Progenitor cell of endocrine pancreas (in vitro differentiated cells): ENCODE data around the gene IFI6. TPM values are rescaled to one million over a fixed set of nuclear protein-coding genes. Genes with fewer than 3 reads are reported as not detected.

Experiments
- DNase-seq: peaks from one replicate; pipeline ENCODE4 v3.0.0; 2021; ENCODE audit warnings: low spot score; ENCODE audit not compliant: unreplicated experiment
- H3K27ac Mint-ChIP-seq: 2 replicates; pipeline ENCODE4 v1.8.0; 2021; ENCODE audit warnings: mild to moderate bottlenecking, moderate library complexity, mixed read lengths
- H3K27me3 Mint-ChIP-seq: 2 replicates; pipeline ENCODE4 v1.8.0; 2021; ENCODE audit warnings: mixed read lengths
- H3K36me3 Mint-ChIP-seq: 2 replicates; pipeline ENCODE4 v1.8.0; 2022; ENCODE audit warnings: mixed read lengths; ENCODE audit not compliant: insufficient read depth
- H3K4me1 Mint-ChIP-seq: 2 replicates; pipeline ENCODE4 v1.8.0; 2021; ENCODE audit warnings: low read depth, mixed read lengths
- H3K4me3 Mint-ChIP-seq: 2 replicates; pipeline ENCODE4 v1.8.0; 2021; ENCODE audit warnings: low read depth, mild to moderate bottlenecking, moderate library complexity, mixed read lengths
- H3K9me3 Mint-ChIP-seq: 2 replicates; pipeline ENCODE4 v1.8.0; 2021; ENCODE audit warnings: low read depth, mixed read lengths
- total RNA-seq: library from RNA; stranded (reverse); gene quantifications from 2 replicates; pipeline ENCODE4 v1.2.1, GENCODE V29; 2021
- TF ChIP-seq, protein P1 (sequence below): fragments of 200-600 bp; sonication (generic); IDR thresholded peaks from one replicate; pipeline ENCODE4 v1.5.0; 2021; ENCODE audit warnings: antibody characterized with exemption, mild to moderate bottlenecking; ENCODE audit not compliant: unreplicated experiment

IFI6 gene
- total RNA-seq, 1 donor from 2014 or later = 4.4 TPM

DNA sequence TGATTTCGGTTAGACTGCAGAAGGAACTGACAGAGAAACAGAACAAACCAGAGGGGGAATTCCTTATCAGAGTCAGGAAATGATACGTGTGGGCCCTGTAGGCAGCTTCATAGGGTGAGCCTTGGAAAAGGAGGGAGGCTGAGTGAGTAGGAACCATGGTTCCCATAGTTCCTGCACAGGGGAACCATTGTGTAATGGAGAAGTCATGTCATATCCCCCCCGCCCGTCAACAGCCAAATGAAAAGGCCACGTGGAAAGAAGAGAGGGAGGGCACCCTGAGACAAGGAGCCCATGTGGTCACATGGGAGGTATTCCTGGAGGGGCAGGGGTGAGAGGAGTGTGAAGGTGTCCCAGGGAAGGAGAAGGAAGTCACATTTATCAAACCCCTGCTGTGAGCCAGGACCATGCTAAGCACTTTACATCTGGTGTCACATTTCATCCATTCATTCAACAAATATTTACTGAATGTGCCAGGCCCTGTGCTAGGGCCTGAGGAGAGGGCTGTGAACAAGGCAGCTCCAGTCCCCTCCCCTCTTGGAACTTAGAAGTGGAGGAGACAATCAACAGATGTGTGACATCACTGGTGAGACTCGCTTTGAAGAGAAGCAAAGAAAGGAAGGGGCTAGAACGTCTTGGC lies 21.3 kb downstream of the IFI6 start:
- no peaks in the 10 kb centered on the region for H3K9me3 Mint-ChIP-seq
- TF ChIP-seq, protein P1, sequence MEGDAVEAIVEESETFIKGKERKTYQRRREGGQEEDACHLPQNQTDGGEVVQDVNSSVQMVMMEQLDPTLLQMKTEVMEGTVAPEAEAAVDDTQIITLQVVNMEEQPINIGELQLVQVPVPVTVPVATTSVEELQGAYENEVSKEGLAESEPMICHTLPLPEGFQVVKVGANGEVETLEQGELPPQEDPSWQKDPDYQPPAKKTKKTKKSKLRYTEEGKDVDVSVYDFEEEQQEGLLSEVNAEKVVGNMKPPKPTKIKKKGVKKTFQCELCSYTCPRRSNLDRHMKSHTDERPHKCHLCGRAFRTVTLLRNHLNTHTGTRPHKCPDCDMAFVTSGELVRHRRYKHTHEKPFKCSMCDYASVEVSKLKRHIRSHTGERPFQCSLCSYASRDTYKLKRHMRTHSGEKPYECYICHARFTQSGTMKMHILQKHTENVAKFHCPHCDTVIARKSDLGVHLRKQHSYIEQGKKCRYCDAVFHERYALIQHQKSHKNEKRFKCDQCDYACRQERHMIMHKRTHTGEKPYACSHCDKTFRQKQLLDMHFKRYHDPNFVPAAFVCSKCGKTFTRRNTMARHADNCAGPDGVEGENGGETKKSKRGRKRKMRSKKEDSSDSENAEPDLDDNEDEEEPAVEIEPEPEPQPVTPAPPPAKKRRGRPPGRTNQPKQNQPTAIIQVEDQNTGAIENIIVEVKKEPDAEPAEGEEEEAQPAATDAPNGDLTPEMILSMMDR = no peak
- peak overlapping the region; percentile 23 for H3K27ac Mint-ChIP-seq
- H3K4me3 Mint-ChIP-seq = no peak overlapping the region
- H3K36me3 Mint-ChIP-seq = no peaks in the 10 kb centered on the region
- peaks cover 6% of the 10 kb centered on the region for H3K27me3 Mint-ChIP-seq
- H3K4me1 Mint-ChIP-seq = peaks cover 23% of the 10 kb centered on the region
- DNase-seq = no peak

DNA sequence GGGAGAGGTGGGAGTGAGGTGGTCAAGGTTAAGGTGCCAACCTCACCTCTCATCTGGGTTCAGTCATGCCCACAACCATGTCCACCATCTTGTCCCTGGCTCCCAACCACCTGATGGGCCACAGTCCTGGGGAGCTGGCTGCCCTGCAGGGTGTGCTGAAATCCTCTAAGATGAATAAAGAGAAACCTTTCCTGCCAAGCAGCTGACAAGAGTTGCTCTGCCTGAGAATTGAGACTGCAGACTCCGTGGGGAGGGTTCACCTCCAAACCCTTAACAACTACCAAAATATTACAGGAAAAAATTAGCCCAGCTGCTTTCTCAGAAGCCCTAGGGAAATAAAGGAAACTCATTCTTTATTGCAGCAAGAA lies 21.8 kb downstream of the IFI6 start:
- peaks cover 18% of the 10 kb centered on the region for H3K4me1 Mint-ChIP-seq
- H3K36me3 Mint-ChIP-seq = no peaks in the 10 kb centered on the region
- no peaks in the 10 kb centered on the region for H3K9me3 Mint-ChIP-seq
- peaks cover 10% of the 10 kb centered on the region for H3K27me3 Mint-ChIP-seq
- H3K4me3 Mint-ChIP-seq = no peak overlapping the region
- DNase-seq = no peak
- TF ChIP-seq, protein P1 = no peak
- peak overlapping the region; percentile 20 for H3K27ac Mint-ChIP-seq

DNA sequence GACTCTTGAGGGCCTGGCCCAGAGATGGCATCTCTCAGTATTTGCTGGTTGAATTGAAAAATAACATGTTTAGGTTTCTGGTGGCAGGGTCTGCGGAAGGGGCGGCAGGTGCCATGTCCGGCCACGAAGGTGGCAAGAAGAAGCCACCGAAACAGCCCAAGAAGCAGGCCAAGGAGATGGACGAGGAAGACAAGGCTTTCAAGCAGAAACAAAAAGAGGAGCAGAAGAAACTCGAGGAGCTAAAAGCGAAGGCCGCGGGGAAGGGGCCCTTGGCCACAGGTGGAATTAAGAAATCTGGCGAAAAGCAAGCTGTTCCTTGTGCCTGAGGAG lies 22.7 kb downstream of the IFI6 start:
- DNase-seq = no peak
- Mint-ChIP-seq H3K9me3 (no peaks in the 10 kb centered on the region), H3K4me3 (no peak overlapping the region), H3K27ac (no peak overlapping the region), H3K27me3 (peaks cover 10% of the 10 kb centered on the region), H3K4me1 (peaks cover 13% of the 10 kb centered on the region), H3K36me3 (no peaks in the 10 kb centered on the region)
- TF ChIP-seq, protein P1 = no peak

DNA sequence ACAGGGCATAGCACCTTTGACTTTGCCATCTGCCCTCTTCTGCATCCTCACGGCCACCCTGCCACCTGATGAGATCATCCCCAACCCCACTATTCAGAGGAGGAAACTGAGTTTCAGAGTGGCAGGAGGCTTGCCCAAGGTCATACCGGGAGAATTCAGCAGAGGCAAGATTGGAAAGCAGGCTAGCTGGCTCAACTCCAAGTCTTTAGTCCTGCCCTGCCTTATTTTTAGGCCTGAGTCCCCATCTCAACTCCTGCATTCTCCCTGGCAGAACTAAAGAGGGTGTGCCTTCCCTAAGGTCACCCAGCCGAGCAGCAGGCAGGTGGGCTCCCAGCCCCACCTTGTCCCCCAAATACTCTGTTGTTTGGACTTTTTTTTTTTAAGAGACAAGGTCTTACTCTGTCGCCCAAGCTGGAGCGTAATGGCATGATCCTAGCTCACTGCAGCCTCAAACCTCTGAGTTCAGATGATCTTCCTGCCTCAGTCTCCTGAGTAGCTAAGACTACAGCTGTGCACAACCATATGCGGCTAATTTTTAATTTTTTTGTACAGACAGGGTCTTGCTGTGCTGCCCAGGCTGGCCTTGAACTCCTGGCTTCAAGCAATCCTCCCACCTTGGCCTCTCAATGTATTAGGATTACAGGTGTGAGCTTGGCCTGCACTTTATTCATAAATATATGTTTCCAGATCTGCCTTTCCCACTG lies 23.2 kb downstream of the IFI6 start:
- DNase-seq = no peak
- peaks cover 13% of the 10 kb centered on the region for H3K4me1 Mint-ChIP-seq
- peaks cover 10% of the 10 kb centered on the region for H3K27me3 Mint-ChIP-seq
- H3K27ac Mint-ChIP-seq = no peak overlapping the region
- H3K4me3 Mint-ChIP-seq = no peak overlapping the region
- TF ChIP-seq, protein P1 = no peak
- H3K36me3 Mint-ChIP-seq = no peaks in the 10 kb centered on the region
- no peaks in the 10 kb centered on the region for H3K9me3 Mint-ChIP-seq

DNA sequence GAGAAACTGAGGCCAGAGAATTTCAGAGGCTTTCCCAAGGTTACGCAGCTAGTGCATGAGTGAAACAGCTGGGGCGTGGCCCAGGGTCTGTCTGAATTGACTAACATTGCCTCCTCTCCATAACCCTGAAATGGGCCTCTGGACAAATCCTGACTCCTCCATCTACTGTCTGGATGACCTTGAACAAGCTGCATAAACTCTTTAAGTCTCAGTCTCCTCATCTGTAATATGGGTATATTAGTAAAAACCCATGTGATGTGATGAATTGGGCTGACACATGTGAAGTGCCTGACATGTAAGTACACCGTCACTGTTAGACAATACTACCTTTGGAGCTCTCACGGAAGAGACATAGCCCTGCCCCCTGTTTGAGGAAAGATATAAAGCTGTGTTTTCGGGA lies 24.7 kb downstream of the IFI6 start:
- DNase-seq = no peak
- TF ChIP-seq, protein P1 = no peak
- no peak overlapping the region for H3K4me3 Mint-ChIP-seq
- H3K9me3 Mint-ChIP-seq = no peaks in the 10 kb centered on the region
- H3K27me3 Mint-ChIP-seq = peaks cover 13% of the 10 kb centered on the region
- no peaks in the 10 kb centered on the region for H3K36me3 Mint-ChIP-seq
- peaks cover 13% of the 10 kb centered on the region for H3K4me1 Mint-ChIP-seq
- H3K27ac Mint-ChIP-seq = no peak overlapping the region
